Loucy (cell line): Measurements from ENCODE around the gene MAP4K1.
A peak's percentile ranks its signal among the peaks of the same experiment; 100 is the strongest.

Experiments
- H2AFZ ChIP-seq: fragments of 200-600 bp; sonication (generic); 2 replicates; pipeline ENCODE4 v1.6.0; 2016; ENCODE audit warnings: antibody characterized with exemption, mild to moderate bottlenecking, low read length, moderate library complexity
- H3F3A ChIP-seq: fragments of 200-600 bp; 2 replicates; pipeline ENCODE4 v1.6.0; 2016; ENCODE audit warnings: antibody characterized with exemption, low read depth, mild to moderate bottlenecking
- H3K27me3 ChIP-seq: fragments of 200-600 bp; sonication (generic); 2 replicates; pipeline ENCODE4 v1.6.1; 2014; ENCODE audit warnings: low read length, mild to moderate bottlenecking; ENCODE audit not compliant: insufficient read depth, poor library complexity, severe bottlenecking
- H3K36me3 ChIP-seq: fragments of 200-600 bp; sonication (generic); 2 replicates; pipeline ENCODE4 v1.6.1; 2016; ENCODE audit warnings: low read length; ENCODE audit not compliant: insufficient read depth
- H3K4me1 ChIP-seq: fragments of 200-600 bp; sonication (generic); 2 replicates; pipeline ENCODE4 v1.5.1; 2014; ENCODE audit warnings: low read length, mild to moderate bottlenecking; ENCODE audit not compliant: insufficient read depth, poor library complexity, severe bottlenecking
- H3K4me2 ChIP-seq: fragments of 200-600 bp; sonication (generic); 2 replicates; pipeline ENCODE4 v1.6.0; 2014; ENCODE audit warnings: antibody characterized with exemption, low read length, low read depth, mild to moderate bottlenecking; ENCODE audit not compliant: poor library complexity, severe bottlenecking
- H3K4me3 ChIP-seq: fragments of 200-600 bp; sonication (generic); 2 replicates; pipeline ENCODE4 v1.5.1; 2014; ENCODE audit warnings: low read length, mild to moderate bottlenecking, mixed read lengths; ENCODE audit not compliant: poor library complexity, severe bottlenecking
- H3K79me2 ChIP-seq: fragments of 200-600 bp; sonication (generic); 2 replicates; pipeline ENCODE4 v1.6.1; 2014; ENCODE audit warnings: low read length; ENCODE audit not compliant: insufficient read depth
- H3K9ac ChIP-seq: fragments of 200-600 bp; sonication (generic); 2 replicates; pipeline ENCODE4 v1.6.0; 2014; ENCODE audit warnings: mild to moderate bottlenecking, low read depth, low read length, moderate library complexity; ENCODE audit not compliant: poor library complexity, severe bottlenecking
- H3K9me2 ChIP-seq: fragments of 200-600 bp; sonication (generic); replicated peaks from 2 replicates; pipeline ENCODE4 v1.6.1; 2016; ENCODE audit warnings: low read depth, low read length, mixed read lengths
- H3K9me3 ChIP-seq: fragments of 200-600 bp; sonication (generic); 2 replicates; pipeline ENCODE4 v1.6.1; 2014; ENCODE audit warnings: mild to moderate bottlenecking, antibody characterized with exemption, low read length, low read depth; ENCODE audit not compliant: insufficient read depth
- H4K20me1 ChIP-seq: fragments of 200-600 bp; sonication (generic); 2 replicates; pipeline ENCODE4 v1.6.0; 2014; ENCODE audit warnings: antibody characterized with exemption, low read length, mild to moderate bottlenecking; ENCODE audit not compliant: insufficient read depth, poor library complexity, severe bottlenecking
- CTCF ChIP-seq: fragments of 200-600 bp; sonication (generic); conservative IDR thresholded peaks from 2 replicates; pipeline ENCODE4 v1.5.1; 2014; ENCODE audit warnings: mild to moderate bottlenecking, antibody characterized with exemption, low read length
- EZH2phosphoT487 ChIP-seq: fragments of 200-600 bp; IDR thresholded peaks from 2 replicates; pipeline ENCODE4 v1.6.1; 2018; ENCODE audit warnings: antibody characterized with exemption, mild to moderate bottlenecking, moderate library complexity, borderline replicate concordance

Gene MAP4K1

GRCh38 chr19:38547421-38547820 lies 70.3 kb downstream of the MAP4K1 start:
- Histone ChIP-seq H3K4me1 (peaks cover 5% of the 10 kb centered on the region), H3K36me3 (no peaks in the 10 kb centered on the region), H3K4me2 (no peak overlapping the region), H3K9me3 (no peaks in the 10 kb centered on the region), H2AFZ (no peak overlapping the region), H3K4me3 (no peak overlapping the region), H3K9me2 (no peaks in the 10 kb centered on the region), H3K79me2 (no peaks in the 10 kb centered on the region), H3K27me3 (no peaks in the 10 kb centered on the region), H4K20me1 (no peaks in the 10 kb centered on the region), H3K9ac (no peak overlapping the region), H3F3A (no peaks in the 10 kb centered on the region)
- TF ChIP-seq CTCF = no peak
- no peak for TF ChIP-seq EZH2phosphoT487

- no peak overlapping the region for H3K4me2 ChIP-seq
- H3K9ac ChIP-seq = no peak overlapping the region
- H3K4me3 ChIP-seq = no peak overlapping the region
- H3F3A ChIP-seq = no peaks in the 10 kb centered on the region
- H3K79me2 ChIP-seq = no peaks in the 10 kb centered on the region
- no peak overlapping the region for H2AFZ ChIP-seq
- H3K4me1 ChIP-seq = peaks cover 5% of the 10 kb centered on the region
- H4K20me1 ChIP-seq = no peaks in the 10 kb centered on the region
- no peaks in the 10 kb centered on the region for H3K36me3 ChIP-seq
- TF ChIP-seq CTCF = no peak
- TF ChIP-seq EZH2phosphoT487 = no peak
- no peaks in the 10 kb centered on the region for H3K9me2 ChIP-seq
- no peaks in the 10 kb centered on the region for H3K9me3 ChIP-seq
- no peaks in the 10 kb centered on the region for H3K27me3 ChIP-seq
These were observed 72.2 kb downstream of the MAP4K1 start for GRCh38 chr19:38545596-38545995.

DNA sequence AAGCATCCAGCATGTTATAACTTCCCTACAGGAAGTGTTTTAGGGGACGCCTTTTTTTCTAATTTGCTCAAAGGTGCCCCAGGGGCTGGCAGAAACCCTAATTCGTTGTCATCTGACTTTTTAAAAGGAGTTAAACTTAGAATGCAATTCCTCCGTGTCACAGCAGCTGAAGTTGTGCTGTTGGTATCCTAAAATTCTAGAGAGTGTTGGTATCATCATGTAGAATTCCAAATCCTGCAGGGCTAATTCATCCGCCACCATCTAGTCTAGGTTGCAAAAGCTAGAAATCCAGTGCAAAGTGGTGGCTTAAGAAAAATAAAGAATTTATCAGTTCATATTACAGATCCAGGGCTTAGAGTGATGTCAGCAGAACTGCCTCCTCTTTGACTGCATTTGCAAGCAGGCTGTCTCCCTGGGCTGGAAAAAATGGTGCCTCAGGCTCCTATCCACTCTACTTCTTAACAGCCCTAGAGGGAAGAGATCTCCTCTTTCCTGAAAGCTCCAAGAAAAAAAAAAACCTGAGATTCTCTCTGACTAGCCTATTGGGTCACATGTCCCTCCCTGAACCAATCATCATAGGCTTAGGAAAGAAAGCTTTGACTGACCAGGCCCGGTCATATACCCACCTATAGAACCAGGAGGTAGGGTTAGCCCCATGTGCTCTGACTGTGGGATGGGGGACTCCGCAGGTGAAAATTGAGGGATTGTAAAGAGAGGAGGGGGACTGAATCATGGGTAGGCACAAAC lies 73.0 kb downstream of the MAP4K1 start:
- Histone ChIP-seq H3K9ac (no peak overlapping the region), H3K79me2 (no peaks in the 10 kb centered on the region), H3K4me2 (peak overlapping the region; percentile 30), H3K9me2 (no peaks in the 10 kb centered on the region), H3K27me3 (no peaks in the 10 kb centered on the region), H3K4me1 (peaks cover 5% of the 10 kb centered on the region), H3K4me3 (no peak overlapping the region), H2AFZ (peak overlapping the region; percentile 90), H4K20me1 (no peaks in the 10 kb centered on the region), H3K9me3 (no peaks in the 10 kb centered on the region), H3F3A (no peaks in the 10 kb centered on the region), H3K36me3 (no peaks in the 10 kb centered on the region)
- TF ChIP-seq EZH2phosphoT487 (no peak), CTCF (peak; percentile 76)
